HG03457 (cell line): ENCODE data around the gene IRF3.

Experiments used
- ATAC-seq: cut with Tn5 transposase; IDR thresholded peaks from one replicate; pipeline ENCODE4 v1.9.1; 2021; ENCODE audit warnings: moderate number of reproducible peaks; ENCODE audit not compliant: unreplicated experiment

IRF3 gene

DNA sequence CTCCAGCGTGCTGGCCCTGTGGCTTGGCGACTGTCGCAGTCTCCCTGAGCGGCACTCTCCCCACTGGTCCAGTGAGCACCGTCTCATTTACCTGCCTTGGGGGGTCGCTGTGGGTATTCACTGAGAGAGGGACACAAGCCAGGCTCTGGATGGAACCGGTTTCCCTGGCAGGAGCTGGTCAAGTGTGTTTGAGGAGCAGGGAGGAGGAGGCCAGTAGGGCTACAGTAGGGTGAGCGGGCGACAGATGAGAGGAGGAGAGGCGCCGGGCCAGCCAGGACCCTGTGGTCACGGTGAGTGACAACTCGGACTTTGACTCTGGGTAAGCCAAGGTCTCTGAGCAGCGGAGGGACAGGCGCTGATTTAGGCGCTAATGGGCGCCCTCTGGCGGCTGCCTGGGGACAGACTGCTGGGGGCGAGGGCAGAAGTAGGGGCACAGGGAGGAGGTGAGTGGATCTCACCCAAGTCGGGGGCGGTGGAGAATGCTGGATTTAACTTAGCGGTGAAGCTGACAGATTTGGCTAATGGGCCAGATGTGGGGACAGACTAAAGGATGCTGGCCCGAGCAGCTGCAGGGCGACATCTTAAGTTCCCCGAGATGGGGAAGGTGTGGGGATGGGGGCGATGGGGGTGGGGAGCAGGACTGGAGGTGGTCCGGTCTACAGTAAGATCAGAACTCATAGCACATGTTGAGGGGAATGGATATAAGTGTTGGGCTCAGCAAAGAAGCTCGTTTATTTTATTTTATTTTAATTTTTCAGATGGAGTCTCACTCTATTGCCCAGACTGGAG is 6.7 kb upstream of the IRF3 start:
- no peak for ATAC-seq

GRCh38 chr19:49669516-49669915 is 3.9 kb upstream of the IRF3 start:
- no peak for ATAC-seq

GRCh38 chr19:49667473-49667872 is 1.8 kb upstream of the IRF3 start:
- ATAC-seq = no peak

DNA sequence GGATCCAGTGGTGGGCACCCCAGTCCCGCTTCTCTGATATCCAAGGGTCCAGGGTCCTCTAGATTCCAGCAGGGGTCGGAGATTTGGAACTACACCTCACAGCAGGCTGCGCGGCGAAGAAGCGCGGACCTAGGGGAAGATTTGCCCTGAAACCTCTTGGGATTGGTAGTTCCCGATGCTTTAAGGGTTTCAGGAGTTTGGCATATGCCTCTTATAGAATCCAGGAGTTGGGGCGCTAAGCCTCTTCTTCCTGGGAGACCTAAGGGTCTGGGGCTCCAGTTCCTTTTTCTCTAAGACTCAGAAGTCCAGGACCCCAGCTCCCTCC is 425 bp upstream of the IRF3 start:
- peak; percentile 2 for ATAC-seq

GRCh38 chr19:49665036-49665350 is 664 bp downstream of the IRF3 start:
- no peak for ATAC-seq

DNA sequence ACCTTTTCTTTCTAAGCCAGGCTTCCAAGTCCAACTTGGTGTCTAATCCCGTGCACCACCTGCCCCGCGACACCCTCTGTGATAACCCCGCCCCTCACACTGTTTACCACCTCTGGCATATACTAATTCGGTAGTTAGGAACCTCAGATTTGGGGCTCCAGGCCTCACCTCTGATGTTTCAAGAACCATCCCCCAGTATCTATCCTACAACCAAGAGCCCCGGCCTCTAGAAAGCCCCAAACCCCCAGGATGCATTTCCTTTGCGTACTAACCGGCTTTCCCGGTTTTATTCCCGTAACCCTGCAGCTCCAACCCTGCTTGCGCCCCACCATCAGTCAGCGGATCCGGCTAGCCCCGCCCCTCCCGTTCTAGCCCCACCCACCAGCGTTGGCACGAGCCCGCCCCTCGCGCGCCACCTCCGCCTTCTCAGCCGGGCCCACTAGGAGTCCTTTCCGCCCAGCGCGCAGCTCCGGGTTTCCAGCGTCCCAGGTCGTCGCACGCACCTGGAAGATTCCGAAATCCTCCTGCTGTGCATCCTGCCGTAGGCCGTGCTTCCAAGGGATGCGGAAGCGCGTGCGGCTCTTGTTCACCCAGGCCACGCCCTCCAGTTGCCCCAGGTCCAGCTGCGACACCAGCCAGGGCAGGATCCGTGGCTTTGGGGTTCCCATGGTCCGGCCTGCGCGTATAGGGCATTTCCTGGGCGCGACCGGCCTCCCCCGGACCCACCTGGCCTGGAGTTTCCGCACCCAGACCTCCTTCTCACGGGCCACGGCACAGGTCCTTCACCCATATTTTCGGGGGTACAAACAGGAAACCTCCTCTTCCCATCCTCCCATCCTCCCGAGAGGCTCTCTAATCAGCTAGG is 1.3 kb downstream of the IRF3 start:
- peak; percentile 31 for ATAC-seq

- no peak for ATAC-seq
These were observed 2.4 kb downstream of the IRF3 start for GRCh38 chr19:49663224-49663623.

DNA sequence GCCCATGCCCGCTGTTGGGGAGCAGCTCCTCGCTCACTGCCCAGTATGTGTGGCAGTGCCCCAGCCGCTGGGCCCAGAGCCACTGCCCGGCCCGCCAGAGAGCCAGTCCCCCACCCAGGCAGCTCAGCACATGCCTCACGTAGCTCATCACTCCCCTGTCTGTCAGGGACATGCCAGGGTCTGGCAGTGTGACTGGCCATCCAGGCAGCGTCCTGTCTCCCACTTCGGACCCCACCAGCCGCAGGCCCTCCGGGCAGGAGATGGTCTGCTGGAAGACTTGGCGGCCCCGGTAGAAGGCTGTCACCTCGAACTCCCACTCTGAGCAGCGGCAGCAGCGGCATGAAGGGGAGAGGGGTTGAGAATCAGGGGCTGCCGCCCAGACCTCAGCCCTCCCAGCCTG is 3.6 kb downstream of the IRF3 start:
- no peak for ATAC-seq

DNA sequence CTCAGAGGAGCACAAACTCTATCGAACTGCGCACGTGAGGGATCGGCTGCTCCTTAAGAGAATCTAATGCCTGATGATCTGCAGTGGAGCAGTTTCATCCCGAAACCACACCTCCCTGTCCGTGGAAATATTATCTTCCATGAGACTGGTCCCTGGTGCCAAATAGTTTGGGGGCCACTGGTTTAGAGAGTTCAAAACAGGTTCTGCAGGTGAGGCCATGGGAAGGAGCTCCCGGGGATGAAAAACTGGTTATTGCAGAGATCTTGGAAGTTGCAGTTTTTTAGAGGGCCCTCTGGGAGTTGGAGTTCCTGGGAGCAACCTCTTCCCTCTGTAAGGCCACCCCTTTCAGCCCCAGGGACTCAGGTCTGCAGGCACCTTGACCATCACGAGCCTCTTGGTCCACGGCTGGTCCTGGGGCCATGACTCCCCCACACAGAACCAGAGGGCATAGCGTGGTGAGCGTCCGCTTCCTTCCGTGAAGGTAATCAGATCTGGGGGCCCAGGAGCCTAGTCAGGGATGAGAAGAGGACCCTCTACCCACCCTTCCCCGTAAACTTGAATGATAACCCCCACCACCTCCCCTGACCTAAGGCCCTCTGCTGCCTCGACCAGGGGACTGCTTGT is 5.2 kb downstream of the IRF3 start:
- no peak for ATAC-seq

DNA sequence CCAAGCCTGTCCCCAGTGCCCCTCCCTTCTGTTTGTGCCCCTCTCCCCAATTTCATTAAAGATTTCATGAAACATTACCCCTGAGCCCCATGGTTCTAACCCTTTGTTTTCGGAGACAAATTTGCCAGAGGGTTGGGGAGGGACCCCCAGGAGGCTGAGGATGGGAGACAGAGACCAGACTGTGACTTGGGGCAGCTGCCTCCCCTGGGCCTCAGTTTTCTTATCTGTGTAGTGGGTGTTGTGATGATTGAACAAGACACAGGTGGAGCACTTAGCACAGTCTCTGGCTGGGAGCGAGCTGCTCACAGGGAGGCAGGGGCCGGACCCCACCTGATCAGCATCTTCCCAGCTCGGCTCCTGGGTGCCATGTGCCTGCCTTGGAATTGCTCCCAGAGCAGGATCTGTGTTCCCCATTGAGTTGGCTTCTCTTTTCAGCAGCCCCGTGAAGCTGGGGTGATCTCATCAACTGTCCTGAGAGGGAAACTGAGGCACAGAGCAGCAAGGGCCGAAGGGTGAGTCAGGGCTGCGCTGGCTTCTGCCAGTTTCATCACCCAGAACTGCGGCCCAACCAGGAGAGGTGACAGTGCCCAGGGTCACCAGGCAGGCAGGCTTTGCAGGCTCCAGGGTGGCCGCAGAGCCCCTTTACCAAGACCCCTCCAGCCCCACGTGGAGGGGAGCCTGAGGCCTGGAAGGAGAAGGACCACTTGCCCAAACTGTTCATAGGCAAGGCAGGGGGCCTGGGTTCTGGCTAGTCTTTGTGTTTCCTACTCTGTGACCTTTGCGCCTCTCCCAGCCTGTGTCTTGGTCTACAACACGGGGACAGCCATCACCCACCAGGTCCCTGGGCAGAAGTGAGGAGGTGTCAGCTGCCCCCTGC is 6.9 kb downstream of the IRF3 start:
- no peak for ATAC-seq

DNA sequence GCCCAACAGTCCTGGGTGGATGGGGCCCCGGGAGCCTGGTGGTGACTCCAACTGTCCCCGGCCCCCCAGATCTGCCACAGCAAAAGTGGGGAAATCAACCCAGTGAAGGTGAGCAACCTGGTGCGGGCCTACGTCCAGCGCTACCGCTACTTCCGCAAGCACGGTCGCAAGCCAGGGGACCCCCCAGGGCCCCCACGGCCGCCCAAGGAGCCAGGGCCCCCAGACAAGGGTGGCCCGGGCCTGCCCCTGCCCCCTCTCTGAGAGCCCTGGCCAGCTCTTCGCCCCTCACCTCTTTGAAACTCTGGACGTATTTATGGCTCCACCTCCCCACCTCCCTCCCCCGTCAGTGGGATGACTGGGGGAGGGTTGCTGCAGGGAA is 7.5 kb downstream of the IRF3 start:
- ATAC-seq = no peak

DNA sequence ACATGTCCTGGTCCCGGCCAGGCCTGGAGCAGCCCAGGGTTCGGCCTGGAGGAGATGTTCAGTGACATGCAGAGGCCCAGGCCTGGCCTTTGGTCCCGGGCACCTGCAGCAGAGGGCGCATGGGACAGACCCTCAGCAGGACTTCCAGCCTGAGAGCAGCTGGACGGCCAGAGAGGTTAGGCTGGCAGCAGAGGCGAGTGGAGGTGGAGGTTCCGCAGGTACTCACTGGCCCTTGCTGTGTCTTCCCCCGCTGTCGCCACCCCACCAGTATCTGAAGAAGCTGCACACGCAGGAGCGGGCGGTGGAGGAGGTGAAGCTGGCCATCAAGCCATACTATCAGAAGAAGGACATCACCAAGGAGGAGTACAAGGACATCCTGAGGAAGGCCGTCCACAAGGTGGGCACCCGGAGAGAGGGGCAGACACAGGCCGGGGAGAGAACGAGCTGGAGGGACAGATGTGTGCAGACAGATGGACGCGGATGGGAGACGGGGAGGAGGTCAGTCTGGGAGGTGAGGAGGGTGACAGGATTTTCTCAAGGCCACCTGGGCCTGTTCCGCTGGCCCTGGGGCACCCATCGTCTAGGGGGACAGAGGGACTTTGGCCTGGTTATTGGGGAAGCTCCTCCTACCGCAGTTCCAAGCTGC is 8.0 kb downstream of the IRF3 start:
- no peak for ATAC-seq

GRCh38 chr19:49656456-49657109 is 9.1 kb downstream of the IRF3 start:
- no peak for ATAC-seq

DNA sequence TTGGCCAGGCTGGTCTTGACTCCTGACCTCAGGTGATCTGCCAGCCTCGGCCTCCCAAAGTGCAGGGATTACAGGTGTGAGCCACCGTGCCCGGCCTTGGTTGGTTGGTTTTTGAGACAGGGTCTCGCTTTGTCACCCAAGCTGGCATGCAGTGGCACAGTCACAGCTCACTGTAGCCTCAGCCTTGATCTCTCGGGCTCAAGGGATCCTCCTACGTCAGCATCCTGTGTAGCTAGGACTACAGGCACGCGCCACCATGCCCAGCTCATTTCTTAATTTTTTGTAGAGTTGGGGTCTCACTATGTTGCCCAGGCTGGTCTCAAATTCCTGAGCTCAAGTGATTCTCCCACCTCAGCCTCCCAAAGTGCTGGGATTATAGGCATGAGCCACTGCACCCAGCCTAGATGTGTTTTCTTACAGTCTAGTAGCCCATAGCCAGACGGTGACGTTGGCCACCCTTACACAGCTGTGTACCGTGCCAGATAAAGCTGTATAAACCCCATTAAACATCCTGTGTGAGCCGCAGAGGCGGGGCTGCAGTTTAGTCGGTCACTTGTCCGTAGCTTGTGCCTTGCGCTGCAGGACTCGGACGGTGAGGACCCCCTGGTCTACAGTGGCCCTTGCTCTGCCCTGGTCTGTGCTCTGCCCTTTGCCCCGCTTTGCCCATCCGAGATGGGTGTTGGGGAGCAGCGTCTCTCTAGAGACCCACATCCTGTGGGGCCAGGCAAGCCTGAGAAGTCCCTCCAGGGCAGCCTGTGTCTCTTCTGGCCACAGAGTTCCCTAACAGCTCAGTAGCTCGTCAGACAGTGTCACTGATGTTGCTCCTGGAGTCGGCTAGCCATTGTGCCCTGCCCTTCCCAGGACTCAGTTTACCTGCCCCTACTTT is 9.8 kb downstream of the IRF3 start:
- ATAC-seq = no peak

DNA sequence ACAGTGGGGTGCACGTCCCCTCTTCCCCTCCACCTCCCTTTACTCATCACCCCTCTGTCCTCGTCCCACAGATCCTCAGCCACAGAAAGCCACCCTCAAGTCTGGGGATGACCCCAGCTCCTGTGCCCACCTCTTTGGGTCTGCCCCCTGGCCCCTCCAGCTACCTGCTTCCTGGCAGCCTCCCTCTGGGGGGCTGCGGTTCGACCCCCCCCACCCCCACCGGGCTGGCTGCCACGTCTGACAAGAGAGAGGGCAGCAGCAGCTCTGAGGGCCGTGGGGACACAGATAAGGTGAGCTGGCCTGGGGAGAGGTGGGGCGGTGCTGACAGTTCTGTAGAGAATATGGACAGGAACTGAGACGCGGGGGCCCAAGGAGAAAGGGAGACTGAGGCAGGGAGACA is 11.1 kb downstream of the IRF3 start:
- ATAC-seq = no peak

- no peak for ATAC-seq
These were observed 12.2 kb downstream of the IRF3 start for GRCh38 chr19:49653466-49653806.

DNA sequence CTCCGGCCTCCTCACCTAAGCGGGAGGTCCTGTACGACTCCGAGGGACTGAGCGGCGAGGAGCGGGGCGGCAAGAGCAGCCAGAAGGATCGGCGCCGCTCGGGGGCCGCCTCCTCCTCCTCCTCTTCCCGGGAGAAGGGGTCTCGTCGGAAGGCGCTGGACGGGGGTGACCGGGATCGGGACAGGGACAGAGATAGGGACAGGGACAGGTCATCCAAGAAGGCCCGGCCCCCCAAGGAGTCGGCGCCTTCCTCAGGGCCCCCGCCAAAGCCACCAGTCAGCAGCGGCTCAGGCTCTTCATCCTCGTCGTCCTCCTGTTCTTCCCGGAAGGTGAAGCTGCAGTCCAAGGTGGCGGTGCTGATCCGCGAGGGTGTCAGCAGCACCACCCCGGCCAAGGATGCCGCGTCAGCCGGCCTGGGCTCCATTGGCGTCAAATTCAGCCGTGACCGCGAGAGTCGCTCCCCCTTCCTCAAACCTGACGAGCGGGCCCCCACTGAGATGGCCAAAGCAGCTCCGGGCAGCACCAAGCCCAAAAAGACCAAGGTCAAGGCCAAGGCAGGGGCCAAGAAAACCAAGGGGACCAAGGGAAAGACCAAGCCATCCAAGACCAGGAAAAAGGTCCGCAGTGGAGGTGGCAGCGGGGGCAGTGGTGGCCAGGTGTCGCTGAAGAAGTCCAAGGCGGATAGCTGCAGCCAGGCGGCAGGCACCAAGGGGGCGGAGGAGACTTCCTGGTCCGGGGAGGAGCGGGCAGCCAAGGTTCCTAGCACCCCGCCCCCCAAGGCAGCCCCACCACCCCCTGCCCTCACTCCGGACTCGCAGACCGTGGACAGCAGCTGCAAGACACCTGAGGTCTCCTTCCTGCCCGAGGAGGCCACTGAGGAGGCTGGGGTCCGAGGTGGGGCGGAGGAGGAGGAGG is 12.8 kb downstream of the IRF3 start:
- no peak for ATAC-seq

- ATAC-seq = no peak
These were observed 13.7 kb downstream of the IRF3 start for GRCh38 chr19:49651820-49652550.
